Tibial nerve (tissue), 4 donors: Measurements from ENCODE around the gene IQCF2.

Experiments
- EP300 ChIP-seq, 2 donors: sonication (generic); formaldehyde crosslinking; IDR thresholded peaks; one replicate each; pipeline ENCODE4 v1.6.1; 2017; ENCODE audit warnings: antibody characterized with exemption in 2 of 2, mild to moderate bottlenecking in 1 of 2
- POLR2A ChIP-seq, 2 donors: fragments of 450-650 bp; IDR thresholded peaks; one replicate each; pipeline ENCODE4 v1.6.1; 2017; ENCODE audit warnings: antibody characterized with exemption in 2 of 2, mild to moderate bottlenecking in 2 of 2, moderate library complexity in 2 of 2
- TF ChIP-seq, protein P1 (sequence below), 5 experiments: fragments of 200-600 bp in 3 of 5; fragments of 450-650 bp in 2 of 5; sonication (generic) in 3 of 5; IDR thresholded peaks; one replicate each; pipeline ENCODE4 v1.5.1; 2016 to 2019; ENCODE audit warnings: antibody characterized with exemption in 5 of 5, mild to moderate bottlenecking in 3 of 5, moderate library complexity in 2 of 5

DNA sequence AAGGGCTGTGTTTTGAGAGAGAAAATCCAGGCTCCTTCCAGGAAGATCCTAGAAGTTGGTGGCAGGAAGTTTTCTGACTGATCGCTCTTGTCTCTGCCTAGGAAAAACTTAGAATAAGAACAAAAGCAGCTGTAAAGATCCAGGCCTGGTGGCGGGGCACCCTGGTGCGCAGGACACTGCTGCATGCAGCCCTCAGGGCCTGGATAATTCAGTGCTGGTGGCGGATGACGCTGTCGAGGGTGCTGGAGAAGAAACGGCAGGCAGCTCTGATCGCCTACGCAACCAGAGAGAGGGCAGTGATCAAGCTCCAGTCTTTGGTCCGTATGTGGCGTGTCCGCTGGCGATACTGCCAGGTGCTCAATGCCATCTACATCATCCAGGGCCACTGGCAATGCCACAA is 1.5 kb downstream of the IQCF2 start:
- TF ChIP-seq, protein P1, sequence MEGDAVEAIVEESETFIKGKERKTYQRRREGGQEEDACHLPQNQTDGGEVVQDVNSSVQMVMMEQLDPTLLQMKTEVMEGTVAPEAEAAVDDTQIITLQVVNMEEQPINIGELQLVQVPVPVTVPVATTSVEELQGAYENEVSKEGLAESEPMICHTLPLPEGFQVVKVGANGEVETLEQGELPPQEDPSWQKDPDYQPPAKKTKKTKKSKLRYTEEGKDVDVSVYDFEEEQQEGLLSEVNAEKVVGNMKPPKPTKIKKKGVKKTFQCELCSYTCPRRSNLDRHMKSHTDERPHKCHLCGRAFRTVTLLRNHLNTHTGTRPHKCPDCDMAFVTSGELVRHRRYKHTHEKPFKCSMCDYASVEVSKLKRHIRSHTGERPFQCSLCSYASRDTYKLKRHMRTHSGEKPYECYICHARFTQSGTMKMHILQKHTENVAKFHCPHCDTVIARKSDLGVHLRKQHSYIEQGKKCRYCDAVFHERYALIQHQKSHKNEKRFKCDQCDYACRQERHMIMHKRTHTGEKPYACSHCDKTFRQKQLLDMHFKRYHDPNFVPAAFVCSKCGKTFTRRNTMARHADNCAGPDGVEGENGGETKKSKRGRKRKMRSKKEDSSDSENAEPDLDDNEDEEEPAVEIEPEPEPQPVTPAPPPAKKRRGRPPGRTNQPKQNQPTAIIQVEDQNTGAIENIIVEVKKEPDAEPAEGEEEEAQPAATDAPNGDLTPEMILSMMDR (IDR thresholded peaks at IDR 0.05) = no peak
- no peak for TF ChIP-seq POLR2A (IDR thresholded peaks at IDR 0.05)
- TF ChIP-seq EP300 (IDR thresholded peaks at IDR 0.05) = no peak
